LoVo (cell line): ENCODE results near the gene IGF2R.

Experiments
- DNase-seq: peaks from one replicate; pipeline ENCODE4 v3.0.0-alpha.2; 2016; ENCODE audit warnings: low spot score

IGF2R gene

GRCh38 chr6:160049346-160049745, 80.5 kb downstream of the IGF2R start:
- DNase-seq = no peak

DNA sequence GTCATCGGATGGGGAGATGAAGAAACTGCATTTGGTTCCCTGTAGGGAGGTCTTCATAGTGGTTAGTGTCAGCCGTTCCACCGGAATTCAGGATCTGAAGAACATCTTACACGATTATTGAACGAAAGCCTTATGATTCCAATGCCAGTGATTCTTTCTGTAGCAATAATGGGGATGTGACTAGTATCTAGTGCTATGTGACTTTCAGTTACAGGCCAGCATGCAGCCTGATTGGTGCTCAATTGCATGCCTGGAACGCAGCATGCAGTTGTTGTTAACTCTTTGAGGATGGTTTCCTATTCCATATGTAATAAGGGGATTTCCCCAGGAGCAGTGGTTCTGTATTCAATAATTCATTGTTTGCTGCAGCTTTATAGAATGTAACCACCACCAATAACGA, 81.1 kb downstream of the IGF2R start:
- no peak for DNase-seq

GRCh38 chr6:160051390-160051789, 82.5 kb downstream of the IGF2R start:
- DNase-seq = no peak

DNA sequence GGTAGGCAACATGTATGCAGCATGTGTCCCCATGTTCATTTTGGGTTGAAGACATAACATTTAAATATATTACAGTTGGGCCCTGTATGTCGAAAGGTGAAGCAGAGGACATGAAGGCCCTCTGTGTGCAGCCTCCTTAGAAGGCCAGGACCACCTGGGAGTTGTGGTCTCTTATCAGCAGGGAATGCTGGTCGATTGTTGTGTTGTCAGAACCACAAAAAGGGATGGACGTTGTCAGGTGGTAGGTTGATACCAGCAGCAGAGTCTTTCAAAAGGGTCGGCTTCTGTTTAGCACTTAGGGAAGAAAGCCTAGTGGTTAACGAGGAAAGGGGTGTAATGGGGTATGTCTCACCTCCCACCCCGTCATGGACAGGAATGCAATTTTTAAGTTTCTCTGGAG, 85.4 kb downstream of the IGF2R start:
- DNase-seq = no peak

DNA sequence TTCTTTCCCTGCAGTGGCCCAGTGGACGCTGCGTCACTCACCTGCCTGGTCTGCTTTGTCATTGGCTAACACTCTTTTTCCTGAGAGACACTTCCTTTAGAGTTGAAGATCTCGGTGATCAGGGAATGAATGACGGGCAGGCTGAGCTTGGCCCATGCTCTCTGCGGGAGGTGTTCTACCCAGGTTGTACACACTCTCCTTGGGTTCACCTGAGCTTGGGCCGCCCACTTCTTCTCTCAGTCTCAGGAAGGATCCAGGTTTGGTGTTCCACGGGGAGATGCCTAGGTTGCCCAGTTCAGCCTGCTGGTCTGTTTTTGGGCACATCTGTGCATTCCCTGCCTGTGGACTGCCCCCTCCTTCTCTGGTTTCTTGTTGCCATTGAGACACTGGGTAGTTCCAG, 86.0 kb downstream of the IGF2R start:
- no peak for DNase-seq

DNA sequence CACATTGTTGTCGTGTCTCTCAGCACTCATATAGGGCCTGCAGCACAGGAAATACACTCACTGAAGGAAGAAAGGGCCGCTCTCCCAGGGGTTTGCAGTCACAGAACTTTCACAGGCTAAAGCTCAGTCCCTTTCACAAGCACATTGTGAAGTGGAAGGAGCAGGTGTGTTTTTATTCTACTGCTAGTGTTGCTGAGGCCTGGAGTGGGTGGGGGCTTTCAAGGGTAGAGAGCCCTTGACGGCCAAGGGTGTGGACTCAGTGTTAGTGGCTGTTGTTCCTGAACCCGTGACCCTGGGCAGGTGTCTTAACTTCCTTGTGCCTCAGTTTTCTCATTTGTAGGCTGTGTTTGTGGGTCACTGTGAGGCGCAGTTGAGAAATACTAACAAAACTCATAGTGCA, 86.5 kb downstream of the IGF2R start:
- DNase-seq = no peak

GRCh38 chr6:160055813-160056212, 86.9 kb downstream of the IGF2R start:
- no peak for DNase-seq

- no peak for DNase-seq
These were observed 88.2 kb downstream of the IGF2R start for GRCh38 chr6:160057080-160057479.

GRCh38 chr6:160058603-160059215, 89.8 kb downstream of the IGF2R start:
- DNase-seq = no peak

DNA sequence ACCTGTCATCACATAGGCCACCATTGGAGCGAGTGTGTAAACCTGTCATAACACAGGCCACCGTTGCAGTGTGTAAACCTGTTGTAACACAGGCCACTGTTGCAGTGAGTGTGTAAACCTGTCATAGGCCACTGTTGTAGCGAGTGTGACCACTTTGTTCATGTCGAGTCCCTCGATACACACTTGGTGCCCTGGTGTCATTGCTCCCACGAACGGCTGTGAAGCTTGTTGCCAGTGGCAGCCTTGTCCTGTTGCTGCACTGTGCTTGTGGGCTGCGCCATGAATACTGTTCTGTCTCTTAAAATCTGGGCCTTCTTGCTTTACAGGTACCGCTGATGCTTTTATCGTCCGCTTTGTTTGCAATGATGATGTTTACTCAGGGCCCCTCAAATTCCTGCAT, 91.3 kb downstream of the IGF2R start:
- no peak for DNase-seq

DNA sequence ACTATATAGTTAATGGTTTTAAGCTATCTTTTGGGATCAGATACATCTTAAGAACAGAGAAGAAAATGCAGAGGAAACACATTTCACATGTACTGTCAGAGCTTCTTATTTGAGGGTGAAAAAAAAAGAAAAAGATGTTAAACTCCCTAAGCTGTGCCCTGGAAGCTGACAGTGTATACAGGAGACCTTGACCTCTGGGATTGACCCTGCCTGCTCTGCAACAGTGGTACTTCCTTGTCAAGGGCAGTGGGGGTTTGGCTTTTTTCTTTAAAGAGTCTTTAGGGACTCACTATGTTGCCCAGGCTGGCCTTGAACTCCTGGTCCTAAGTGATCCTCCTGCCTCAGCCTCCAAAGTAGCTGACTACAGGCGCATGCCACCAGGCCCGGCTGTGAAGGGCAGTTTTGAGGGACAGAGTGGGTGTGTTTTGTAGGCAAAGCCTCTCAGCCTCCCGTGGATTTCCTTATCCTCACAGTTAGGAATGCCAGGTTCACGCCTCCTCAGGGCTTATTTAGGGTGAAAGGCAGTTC, 92.1 kb downstream of the IGF2R start:
- no peak for DNase-seq

GRCh38 chr6:160063771-160064413, 95.0 kb downstream of the IGF2R start:
- no peak for DNase-seq

- no peak for DNase-seq
These were observed 96.3 kb downstream of the IGF2R start for GRCh38 chr6:160065200-160065599.

DNA sequence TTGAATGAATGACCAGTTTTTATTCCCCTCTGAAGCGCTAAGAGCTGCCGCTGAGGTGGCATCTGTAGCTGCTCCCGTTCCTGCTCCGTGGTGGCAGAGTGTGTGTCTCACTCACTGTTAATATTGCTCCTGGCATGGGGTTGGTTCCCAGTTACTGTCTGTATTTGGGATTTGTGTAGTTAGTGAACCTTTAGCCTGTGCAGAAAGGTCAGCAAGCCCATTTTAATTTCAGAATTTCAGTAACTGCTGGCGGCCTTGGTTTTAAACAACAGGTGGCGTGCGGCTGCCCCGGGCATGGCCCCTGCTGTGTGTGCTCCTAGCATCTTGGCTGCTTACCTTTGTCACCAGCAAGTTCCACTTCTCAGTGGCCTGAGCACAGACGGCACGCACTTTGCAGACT, 98.7 kb downstream of the IGF2R start:
- no peak for DNase-seq

DNA sequence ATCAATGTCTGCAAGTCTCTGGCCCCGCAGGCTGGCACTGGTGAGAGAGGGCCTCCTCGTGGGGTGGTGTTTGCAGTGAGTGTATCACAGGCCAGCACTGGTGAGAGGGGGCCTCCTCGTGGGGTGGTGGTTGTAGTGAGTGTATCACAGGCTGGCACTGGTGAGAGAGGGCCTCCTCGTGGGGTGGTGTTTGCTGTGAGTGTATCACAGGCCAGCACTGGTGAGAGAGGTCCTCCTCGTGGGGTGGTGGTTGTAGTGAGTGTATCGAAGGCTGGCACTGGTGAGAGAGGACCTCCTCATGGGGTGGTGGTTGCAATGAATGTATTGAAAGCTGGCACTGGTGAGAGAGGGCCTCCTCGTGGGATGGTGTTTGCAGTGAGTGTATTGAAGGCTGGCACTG, 99.5 kb downstream of the IGF2R start:
- DNase-seq = no peak

GRCh38 chr6:160069050-160069454, 100.2 kb downstream of the IGF2R start:
- DNase-seq = no peak

- no peak for DNase-seq
These were observed 100.6 kb downstream of the IGF2R start for GRCh38 chr6:160069459-160069858.

DNA sequence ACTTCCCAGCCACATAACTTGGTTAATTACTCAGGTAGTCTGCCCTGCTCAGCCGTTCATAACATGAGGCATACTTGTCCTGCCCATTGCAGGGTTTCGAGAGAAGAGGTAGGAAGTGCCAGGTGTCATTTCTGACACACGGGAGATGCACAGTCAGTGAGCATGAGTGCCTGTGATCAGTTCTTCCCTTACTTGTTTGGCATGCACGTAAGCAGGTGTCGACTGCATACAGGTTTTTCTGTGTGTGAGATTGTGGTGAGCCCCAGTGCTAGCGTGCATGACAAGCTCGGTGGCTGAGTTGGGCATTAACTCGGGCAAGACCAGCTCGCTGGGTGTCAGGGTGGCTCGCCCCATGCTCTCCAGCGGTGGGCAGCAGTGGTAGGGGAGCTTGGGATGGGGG, 101.5 kb downstream of the IGF2R start:
- DNase-seq = no peak

DNA sequence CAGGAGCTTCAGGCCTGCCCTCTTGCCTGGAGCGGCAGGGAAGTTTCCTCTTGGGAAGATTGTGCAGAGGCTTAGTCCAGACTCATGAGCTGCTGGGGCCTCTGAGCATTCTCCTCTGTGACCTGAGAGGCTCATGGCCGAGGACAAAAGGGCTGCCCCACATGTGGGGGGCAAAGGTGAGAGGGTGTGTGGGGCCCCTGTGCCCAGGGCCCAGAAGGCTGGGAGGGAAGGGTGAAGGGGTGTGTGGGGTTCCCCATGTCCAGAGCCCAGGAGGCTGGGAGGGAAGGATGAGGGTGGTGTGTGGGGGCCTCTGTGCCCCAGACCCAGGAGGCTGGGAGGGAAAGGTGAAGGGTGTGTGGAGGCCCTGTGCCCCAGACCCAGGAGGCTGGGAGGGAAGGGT, 101.9 kb downstream of the IGF2R start:
- DNase-seq = no peak

GRCh38 chr6:160071805-160072690, 103.2 kb downstream of the IGF2R start:
- no peak for DNase-seq

- no peak for DNase-seq
These were observed 104.4 kb downstream of the IGF2R start for GRCh38 chr6:160073272-160073671.

- no peak for DNase-seq
These were observed 107.1 kb downstream of the IGF2R start for GRCh38 chr6:160076009-160076408.

DNA sequence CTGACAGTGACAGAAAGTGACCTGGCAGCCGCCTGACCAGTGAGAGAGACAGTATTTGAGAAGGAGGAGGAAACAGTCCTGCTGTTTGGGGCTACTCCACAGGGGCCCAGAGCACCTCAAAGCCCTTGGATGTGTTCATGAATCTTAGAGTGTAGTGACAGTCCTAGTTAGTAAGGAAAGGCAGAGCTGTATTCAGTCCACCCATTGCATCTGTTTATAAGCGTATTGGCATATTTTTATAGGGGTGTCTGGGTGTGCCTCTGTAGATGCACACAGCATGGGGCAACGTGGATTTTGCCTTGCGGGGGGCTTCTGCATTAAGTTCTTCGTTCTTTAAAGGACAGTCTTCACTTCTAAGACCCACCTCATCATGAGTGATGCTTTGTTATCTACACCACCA, 108.1 kb downstream of the IGF2R start:
- DNase-seq = no peak
